DMS53 treated with DMSO at 0.1 percent for 48 hours (cell line): ENCODE data around the gene MRPL37.

Experiments used
- DNase-seq: peaks from one replicate; lab custom pipeline; 2025; ENCODE audit not compliant: unreplicated experiment; lab: John Stamatoyannopoulos, UW

The MRPL37 gene

DNA sequence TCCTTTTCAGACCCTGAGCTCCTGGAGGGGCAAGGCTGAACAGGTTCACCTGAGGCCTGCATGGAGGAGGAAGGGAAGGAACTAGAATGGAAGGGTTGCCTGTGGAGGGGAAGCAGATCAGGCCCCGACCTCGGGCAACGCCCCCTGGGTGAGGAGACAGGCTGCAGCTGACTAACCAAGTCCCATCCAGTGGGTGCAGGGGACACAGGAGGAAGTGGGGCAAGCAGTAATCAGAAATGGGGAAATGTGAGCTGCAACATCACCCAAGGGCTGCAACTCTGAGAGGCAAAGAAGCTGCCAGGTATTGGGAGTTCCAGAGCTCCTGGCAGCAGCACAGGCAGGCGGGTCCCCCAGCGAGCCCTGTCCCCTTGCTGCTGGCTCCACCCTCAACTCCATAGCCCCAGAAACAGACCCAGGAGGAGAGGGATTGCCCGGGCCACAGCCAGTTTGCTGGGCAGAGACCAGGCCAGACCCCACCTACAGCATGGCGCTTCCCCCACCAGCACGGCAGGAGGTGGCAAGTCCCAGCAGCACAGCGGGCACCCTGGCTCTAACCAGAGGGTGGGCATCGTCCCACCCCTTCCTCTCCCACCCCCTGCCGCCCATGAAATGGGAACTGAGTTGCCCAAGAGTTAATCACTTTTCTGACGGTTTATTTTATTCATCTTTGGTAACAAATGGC is 38.5 kb downstream of the MRPL37 start:
- DNase-seq = no peak

DNA sequence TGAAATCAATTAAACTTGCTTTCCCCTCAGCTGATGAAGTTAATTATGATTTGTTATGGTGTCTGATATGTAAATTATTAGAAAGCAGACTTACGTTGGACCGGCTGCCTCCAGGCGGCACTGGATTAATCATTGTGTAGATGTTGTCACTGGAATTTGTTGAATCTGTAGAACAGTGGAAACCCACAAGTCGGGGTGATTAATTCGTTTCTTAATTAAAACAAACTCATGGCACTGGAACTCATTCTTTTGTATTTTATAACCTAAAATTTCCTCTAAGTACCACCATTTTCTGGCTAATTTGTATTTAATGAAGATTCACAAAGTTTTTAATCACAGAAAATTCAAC is 39.0 kb downstream of the MRPL37 start:
- DNase-seq = no peak

DNA sequence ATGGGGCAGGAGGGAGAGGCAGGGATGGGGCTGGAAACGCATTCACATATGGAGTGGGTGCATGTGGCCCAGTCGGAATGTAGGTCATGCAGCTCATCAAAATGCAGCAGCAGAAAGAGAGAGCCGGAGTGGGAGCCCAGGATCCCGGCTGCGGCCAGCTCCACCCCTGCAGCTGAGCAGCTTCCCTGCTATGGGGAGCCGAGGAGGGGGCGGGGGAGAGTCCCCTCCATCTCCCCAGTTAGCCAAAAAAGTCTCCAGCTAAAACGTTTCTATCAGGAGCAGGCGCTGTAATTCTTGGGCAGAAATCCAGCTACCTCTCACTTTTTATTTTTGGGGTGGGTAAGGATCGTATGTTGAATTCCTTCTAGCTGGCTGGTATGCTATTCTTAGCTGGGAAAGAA is 39.7 kb downstream of the MRPL37 start:
- DNase-seq = no peak

DNA sequence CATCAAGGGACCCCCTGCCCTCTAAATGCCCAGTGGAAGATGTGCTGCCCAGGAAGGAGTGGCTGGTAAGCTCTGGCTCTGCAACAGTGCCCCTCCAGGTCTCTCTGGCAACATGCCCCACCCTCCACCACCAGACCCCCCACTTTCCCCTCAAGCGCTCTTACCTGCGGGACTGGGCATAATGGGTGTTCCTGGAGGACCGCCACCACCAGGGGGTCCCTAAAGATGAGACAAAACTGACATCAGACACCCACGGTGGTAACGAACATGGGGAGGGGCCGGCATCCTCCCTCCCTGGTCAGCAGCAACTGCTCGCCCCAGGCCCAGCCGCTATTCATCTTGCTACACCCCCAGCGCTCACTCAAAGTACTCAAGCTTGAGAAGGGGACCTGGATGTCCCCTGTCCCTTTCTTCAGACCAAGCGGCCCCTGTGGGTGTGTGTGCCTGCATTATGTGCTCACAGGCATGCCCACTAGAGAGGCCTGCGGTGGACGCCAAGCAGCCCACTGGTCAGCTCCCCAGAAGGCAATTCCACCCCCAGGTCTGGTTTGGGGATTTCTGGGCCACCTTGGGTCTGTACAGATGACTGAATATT is 40.9 kb downstream of the MRPL37 start:
- DNase-seq = no peak

DNA sequence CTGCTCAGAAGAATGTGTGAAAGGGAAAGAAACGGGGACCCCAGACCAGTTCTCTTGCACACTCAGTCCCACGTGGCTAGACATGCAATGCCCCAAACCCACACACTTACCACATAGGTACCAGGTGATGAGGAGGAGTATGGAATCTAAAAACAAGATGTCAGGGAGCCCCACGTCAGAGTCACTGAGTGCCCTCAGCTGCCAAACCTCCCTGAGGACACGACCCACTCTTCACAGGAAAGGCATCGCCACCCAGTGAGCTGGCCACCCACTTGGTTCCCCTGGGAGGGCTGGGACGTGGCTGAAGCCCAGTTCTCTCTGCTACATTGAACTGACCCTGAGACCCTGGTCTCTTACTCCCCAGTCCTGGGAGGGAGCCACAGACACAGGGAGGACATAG is 41.4 kb downstream of the MRPL37 start:
- no peak for DNase-seq

DNA sequence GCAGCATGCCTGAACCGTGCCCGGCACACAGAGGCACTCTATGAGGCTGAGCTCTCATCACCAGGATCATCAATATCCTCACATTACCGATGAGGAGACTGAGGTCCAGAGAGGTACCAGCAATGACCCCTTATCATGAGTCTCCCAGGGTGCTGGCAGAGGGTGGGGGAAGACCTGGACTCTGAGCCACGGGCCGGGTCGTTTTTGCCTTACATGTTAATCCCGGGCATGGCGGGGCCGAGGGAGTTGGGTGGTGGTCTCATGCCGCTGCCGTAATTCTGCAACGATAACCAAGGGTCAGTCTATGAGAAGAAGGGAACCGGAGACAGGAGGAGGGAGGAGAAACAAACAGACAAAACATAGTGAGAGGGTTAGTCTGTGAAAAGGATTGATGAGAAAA is 43.1 kb downstream of the MRPL37 start:
- no peak for DNase-seq

DNA sequence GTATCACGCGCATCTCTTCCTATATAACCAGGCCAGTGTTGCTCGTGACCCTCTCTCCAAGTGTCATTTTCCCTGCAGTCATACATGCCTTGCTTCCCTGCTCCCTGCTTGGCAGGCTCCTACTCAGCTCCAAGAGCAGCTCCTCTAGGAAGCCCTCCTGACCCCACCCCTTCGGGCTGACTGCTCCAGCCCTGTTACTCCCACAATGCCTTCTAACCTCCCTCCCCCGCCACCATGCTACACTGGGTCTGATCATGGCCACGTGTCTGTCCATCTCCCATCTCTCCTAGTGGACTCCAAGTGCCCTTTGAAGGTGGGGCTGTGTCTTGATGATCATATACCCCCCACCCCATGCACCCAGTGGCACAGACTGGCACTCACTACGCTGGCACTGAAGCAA is 44.7 kb downstream of the MRPL37 start:
- DNase-seq = no peak

DNA sequence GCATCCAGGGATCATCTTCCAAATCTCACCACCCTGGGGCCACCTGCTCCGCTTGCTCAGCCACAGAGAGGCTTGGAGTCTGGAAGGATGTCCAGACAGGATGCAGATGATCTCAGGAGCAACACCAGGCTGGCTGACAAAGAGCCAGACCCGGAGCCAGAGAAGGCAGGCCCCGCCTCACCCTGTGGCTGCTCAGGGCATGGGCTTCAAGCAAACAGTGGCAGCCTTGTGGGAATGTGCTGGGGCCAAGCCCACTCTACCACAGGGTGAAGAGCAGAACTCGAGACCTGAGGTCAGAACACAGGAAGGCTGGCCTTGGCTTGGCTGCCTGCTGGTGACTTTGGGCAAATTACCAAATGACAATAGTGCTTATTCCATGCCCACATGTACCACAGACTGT is 45.5 kb downstream of the MRPL37 start:
- no peak for DNase-seq

DNA sequence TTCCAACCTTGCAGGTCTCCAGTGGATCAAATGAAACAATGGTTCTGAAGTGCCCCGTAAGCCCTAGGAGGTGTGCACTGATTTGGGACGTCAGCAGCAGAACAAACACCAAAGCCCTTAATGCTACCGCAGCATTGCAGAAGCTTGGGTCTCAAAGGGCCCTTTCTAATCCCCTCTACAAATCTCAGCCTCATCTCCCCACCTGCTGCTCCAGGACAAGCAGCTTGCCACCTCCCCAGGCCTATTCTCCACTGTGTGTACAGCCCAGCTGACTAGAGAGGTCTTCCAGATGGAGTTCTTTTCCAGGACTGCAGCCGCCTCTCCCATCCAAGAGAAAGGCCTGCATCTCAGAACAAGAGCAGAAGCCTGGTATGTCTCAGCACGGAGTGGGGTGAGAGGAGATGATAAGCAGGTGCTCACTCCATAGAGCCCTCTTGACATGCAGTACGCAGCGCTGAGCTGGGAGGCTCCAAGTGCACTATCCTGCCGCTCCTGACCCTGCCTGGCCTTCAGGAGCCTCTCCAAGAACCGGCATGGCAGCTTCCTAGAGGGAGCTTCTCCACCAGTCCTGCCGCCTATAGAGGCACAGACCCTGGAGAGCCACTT is 46.3 kb downstream of the MRPL37 start:
- no peak for DNase-seq

DNA sequence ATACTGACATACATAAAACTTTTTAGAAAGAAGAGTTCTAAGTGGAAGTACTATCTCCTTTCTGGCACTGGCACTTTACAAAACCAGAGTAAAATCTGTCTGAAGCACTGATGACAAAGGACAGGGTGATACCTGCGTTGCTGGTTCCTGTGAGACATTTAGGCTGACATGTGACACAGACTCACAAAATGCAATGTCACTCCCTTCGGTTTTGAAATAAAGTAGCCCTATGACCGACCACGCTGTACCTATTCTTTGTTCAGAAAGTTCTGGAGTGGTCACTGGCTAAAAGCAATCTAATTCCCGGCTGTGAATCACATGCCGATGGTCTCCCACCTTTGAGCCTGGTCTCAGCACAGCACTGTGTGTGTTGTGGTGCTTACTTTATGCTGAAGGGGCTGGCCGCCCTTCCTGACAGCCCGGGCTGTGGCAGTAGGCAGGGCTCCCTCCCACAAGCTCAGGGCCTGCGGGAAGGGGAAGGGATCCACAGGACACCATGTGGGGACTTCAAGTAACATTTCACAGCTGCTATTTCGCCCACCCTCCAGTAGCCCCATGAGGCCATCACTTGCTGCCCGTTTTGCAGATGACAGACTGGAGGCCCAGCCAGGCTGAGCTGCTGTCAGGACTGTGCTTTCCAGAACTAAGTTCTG is 48.0 kb downstream of the MRPL37 start:
- DNase-seq = no peak

DNA sequence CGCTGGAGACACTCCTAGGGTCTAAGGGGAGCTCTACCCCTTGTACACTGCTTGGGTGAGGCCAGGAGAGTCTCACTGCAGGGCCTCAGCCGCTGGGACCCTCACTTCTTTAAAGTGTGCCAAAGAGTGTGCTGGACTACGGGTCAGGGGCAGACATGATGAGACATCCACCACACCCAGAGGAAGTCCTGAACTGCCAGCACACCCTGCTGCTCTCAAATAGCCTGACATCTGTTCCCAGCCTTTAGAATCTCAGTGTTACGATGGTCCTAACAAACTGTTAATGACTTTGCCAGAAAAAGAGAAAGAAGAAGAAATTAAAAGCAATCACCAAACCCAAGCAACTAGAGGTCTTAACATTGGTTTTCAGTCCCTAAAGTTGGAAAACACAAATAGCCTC is 49.0 kb downstream of the MRPL37 start:
- no peak for DNase-seq

DNA sequence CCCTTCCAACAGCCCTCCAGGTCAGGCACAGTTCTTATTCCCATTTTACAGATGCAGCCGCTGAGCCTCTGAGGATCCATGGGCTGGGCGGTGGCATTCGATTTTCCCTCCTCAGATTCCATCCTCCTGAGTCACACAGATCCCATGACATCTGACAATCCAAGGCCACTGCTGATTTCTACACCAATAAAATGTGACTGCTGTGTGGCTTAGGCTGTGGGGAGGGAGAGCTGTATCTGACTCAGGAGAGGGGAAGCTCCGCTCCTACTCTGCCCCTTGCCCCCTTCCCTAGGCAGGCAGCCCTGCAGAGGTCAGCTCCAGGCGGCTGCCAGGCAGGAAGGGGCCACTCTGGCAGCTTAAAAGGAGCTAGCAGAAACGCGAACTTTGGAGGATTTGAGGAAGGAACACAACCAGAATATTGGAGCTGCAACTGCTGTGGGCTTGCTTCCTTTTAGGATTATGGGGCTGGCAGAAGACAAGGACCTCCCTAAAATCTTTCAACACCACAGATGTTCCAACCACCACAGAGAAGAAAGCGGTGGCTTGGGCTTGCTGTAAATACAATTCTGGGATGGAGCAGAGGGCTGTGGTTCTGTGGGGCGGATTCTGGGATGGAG is 50.0 kb downstream of the MRPL37 start:
- no peak for DNase-seq

DNA sequence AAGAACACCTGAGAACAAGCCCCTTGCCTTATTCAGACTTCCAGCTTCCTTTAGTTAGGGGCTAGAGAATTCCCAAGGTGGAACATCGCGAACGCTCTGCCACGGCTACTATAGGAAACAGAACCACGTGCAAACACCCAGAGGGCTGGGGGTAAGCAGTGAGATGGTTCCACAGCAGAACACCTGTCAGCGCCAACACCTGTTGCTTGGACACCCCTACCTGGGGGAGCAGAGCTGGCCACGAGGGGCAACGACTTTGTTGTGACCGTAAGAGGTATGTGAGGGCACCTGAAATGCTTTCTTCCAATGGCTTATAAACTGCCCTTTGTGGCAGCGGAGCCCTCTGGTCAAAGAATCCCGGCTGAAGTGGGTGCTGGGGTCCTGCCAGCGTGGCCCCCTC is 50.7 kb downstream of the MRPL37 start:
- DNase-seq = no peak

DNA sequence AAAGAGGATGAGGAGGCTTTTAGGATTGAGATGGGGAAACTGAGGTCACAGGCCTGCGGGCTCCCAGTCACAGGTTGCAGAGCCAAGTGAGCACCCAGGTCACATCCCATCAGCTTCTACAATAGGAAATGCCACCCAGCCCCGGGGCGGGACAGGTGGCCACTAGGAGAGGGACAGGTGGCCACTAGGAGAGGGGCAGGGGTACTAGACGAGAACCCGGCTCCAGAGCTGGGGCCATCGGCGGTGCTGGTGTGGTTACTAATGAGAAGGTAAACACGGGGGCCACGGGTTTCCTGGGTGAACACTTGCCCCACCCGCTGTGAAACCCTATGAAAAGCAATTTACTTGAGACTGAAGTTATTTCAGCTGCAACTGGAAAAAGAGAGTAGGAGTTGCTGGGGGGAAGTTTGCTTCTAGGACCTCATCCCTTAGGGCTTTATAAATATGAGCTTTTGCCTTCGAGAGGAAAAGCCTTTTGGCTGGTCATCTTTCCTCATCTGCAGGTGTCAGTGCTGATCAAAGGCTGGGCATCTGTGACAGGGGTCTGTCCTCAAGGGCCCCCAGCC is 52.5 kb downstream of the MRPL37 start:
- no peak for DNase-seq

DNA sequence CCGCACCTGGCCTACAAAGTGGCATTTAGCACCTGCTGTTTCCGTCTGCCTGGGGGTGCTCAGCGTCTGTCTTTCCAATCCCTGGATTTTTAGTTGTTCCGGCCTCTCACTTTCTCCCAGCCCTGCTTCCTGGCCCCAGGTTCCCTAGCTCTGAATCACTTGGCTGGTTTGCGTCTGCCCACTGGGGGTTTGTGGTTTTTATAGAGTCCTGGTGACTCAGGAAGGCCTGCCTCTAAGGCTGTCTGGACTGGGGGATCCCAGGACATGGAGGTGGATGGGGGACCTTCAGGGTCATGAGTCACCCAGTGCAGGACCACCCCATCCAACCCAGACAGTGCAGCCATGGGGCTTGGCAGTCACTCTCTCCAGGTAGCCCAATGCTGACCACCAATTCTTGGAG is 53.5 kb downstream of the MRPL37 start:
- no peak for DNase-seq

DNA sequence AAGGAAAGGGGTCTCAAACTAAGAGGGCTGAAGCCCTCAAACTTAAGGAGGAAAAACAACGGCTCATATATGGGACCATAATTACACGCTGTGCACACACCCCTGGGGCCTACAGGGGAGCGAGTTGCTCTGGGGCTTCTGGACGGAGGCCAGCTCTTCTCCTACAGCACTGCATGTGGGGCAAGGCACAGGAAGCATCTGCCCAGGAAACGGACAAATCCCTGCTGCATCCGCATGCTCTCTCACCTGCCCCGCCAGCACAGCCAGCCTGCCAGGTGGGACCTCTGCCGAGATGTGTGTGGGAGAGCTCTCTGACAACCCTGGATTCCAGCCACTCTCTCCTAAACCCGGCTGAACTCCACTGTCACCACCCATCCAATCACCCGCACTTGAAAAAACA is 54.1 kb downstream of the MRPL37 start:
- no peak for DNase-seq

DNA sequence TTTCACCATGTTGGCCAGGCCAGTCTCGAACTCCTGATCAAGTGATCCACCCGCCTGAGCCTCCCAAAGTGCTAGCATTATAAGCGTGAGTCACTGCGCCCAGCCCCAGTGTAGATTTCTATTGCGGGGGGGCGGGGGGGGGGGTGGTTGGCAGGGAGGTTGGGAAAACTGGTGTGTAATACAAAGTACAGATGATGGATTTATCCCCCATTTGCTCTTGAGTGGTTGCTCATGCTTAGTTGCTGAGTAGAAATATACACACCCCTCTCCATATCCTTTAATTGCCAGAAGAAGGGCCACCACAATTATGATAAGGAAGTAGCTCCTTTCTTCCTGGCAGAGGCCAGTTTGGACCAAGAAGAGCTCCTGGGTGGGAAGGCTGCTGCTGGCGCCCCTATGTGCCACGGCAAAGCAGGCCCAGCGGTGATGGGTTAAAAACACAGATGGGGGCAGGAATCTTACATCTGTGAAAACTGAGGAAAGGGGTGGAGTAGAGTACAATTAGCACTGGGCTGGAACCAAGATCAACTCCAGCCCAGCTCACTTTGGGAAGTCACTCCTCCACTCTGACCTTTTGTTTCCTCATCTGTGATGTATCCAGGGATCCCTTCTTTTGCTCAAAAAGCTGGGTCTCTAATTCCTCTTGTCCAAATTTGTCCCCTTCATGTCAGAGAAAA is 55.2 kb downstream of the MRPL37 start:
- no peak for DNase-seq

DNA sequence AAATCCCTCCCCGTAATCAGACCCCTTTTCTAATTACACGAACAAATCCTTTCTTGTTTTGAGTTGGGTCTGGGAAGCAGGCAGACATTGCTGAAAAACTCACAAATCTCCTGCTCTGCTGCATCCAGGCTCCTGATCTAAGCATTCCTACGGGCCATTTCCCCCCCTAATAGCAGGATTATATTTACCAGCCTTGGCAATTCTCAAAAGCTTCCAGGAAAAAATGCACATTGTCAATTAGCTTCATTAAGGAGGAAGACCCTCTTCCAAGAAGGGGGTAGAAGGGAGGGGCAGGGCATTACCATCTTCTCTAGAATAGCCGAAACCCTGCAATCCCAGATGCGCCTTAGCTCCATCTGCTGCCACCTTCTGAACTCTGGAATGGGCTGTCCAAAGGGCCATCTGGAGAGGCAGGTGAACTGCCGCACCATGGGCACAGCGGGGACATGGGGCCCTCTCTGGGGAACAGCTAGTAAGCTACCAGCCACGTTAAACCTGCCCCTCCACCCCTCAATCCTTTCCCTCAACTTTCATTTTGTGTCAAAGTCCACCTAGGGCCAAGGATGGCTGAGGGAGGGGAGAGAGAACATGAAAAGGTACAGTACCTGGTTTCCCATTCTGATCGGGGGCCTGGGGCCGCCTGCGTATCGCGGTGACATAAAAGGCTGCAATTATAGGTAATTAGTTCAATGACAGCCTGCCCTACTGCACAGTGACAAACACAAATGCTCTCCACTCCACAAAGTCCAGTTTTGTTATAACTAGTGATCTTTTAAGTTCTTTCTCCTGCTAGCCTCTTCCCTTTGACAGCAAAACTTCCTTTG is 56.8 kb downstream of the MRPL37 start:
- no peak for DNase-seq

DNA sequence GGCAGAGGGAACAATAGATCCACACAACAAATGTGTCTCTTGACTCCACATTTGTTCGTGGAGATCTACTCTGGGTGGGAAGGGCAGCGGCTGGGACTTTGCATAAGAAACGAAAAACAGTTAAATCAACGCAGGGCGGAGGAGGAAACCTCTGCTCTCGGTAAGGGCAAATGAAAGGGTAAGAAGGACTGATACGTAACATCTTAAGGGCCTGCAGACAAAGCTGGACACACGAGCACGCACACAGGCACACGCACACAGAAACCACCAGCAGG is 57.3 kb downstream of the MRPL37 start:
- DNase-seq = no peak

DNA sequence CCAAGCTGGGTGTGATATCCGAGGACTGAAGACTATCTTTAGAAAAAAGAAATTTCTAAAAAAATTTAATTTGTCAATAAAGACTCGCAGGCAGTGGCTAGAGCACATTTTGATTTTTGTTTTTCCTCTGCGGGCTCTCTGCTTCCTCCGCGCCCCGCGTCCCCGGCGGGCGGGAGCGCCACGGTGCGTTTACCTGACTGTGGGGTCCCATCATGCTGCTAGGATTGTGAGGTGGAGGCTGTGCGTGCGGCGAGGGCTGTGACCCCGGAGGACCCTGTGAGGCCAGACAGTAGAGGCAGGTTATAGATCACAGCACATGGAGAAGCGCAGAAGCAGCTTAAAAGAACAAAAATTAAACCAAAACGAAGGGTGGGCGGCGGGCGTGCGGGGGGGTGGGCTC is 57.9 kb downstream of the MRPL37 start:
- DNase-seq = no peak
